HEK293 (cell line): Measurements from ENCODE around the gene DNMBP.

Experiments
- CTCF ChIA-PET: fragments of 350-600 bp; formaldehyde crosslinking; extraction: SDS; loops from one replicate; lab custom pipeline; 2021; ENCODE audit warnings: antibody characterized with exemption; lab: Yijun Ruan, JAX
- POLR2A ChIA-PET: fragments of 300-600 bp; formaldehyde crosslinking; extraction: SDS; loops from one replicate; lab custom pipeline; 2020; ENCODE audit warnings: antibody characterized with exemption, inconsistent platforms; lab: Yijun Ruan, JAX
- H3K27ac ChIP-seq: fragments of 200-500 bp; sonication (Bioruptor generic); 2 replicates; pipeline ENCODE4 v1.5.1; 2014; ENCODE audit warnings: low read depth, low read length, control low read depth, inconsistent platforms; ENCODE audit errors: extremely low read depth
- H3K36me3 ChIP-seq, 2 experiments: fragments of 200-500 bp in 1 of 2; sonication (Bioruptor generic) in 1 of 2; 1 replicate in 1 of 2; 2 replicates in 1 of 2; pipeline ENCODE4 v1.5.1; 2014 to 2017; ENCODE audit warnings: inconsistent platforms in 2 of 2, low read length in 2 of 2; ENCODE audit not compliant: control insufficient read depth in 2 of 2, insufficient read depth in 1 of 2
- H3K4me1 ChIP-seq: fragments of 200-500 bp; sonication (Bioruptor generic); 2 replicates; pipeline ENCODE4 v1.5.1; 2014; ENCODE audit warnings: mild to moderate bottlenecking, low read length, inconsistent platforms; ENCODE audit not compliant: control insufficient read depth, insufficient read depth
- H3K4me3 ChIP-seq: 2 replicates; pipeline ENCODE4 v1.5.1; 2011; ENCODE audit warnings: low read depth, mild to moderate bottlenecking, control low read depth, low read length, moderate library complexity
- H3K9me3 ChIP-seq: fragments of 200-500 bp; sonication (Bioruptor generic); 2 replicates; pipeline ENCODE4 v1.5.1; 2014; ENCODE audit warnings: low read depth, low read length, inconsistent platforms; ENCODE audit not compliant: control insufficient read depth, insufficient read depth
- BCL11B ChIP-seq: fragments of 450-650 bp; formaldehyde crosslinking; IDR thresholded peaks from 2 replicates; pipeline ENCODE4 v1.5.1; 2016; ENCODE audit warnings: low read depth, missing biosample characterization, missing genetic modification characterization
- EGR2 ChIP-seq: fragments of 450-650 bp; formaldehyde crosslinking; IDR thresholded peaks from 2 replicates; pipeline ENCODE4 v1.5.1; 2016; ENCODE audit warnings: low read depth, missing biosample characterization, missing genetic modification characterization
- FEZF1 ChIP-seq: fragments of 450-650 bp; formaldehyde crosslinking; IDR thresholded peaks from 2 replicates; pipeline ENCODE4 v1.5.1; 2016; ENCODE audit warnings: missing biosample characterization, missing genetic modification characterization
- GFI1B ChIP-seq: fragments of 450-650 bp; formaldehyde crosslinking; IDR thresholded peaks from 2 replicates; pipeline ENCODE4 v1.5.1; 2016; ENCODE audit warnings: missing biosample characterization, missing genetic modification characterization
- HOXA7 ChIP-seq: sonication (generic); formaldehyde crosslinking; IDR thresholded peaks from 2 replicates; pipeline ENCODE4 v1.8.1; 2022; ENCODE audit warnings: missing genetic modification reagents, borderline replicate concordance
- IKZF3 ChIP-seq: fragments of 450-650 bp; IDR thresholded peaks from 2 replicates; pipeline ENCODE4 v1.5.0; 2018; ENCODE audit warnings: missing biosample characterization, mild to moderate bottlenecking, missing genetic modification characterization, moderate library complexity
- KLF7 ChIP-seq: fragments of 450-650 bp; formaldehyde crosslinking; IDR thresholded peaks from 2 replicates; pipeline ENCODE4 v1.5.1; 2016; ENCODE audit warnings: missing biosample characterization, missing genetic modification characterization, borderline replicate concordance
- MZF1 ChIP-seq: fragments of 450-650 bp; formaldehyde crosslinking; IDR thresholded peaks from 2 replicates; pipeline ENCODE4 v1.5.1; 2017; ENCODE audit warnings: missing biosample characterization, missing genetic modification characterization, borderline replicate concordance
- OSR2 ChIP-seq: fragments of 450-650 bp; formaldehyde crosslinking; IDR thresholded peaks from 2 replicates; pipeline ENCODE4 v1.5.1; 2016; ENCODE audit warnings: missing biosample characterization, missing genetic modification characterization
- PRDM4 ChIP-seq: fragments of 450-650 bp; formaldehyde crosslinking; IDR thresholded peaks from 2 replicates; pipeline ENCODE4 v1.5.1; 2017; ENCODE audit warnings: missing biosample characterization, missing genetic modification characterization
- PRDM6 ChIP-seq: fragments of 450-650 bp; formaldehyde crosslinking; IDR thresholded peaks from 2 replicates; pipeline ENCODE4 v1.5.1; 2017; ENCODE audit warnings: missing biosample characterization, missing genetic modification characterization
- SP7 ChIP-seq: fragments of 450-650 bp; formaldehyde crosslinking; IDR thresholded peaks from 2 replicates; pipeline ENCODE4 v1.5.1; 2016; ENCODE audit warnings: missing biosample characterization, missing genetic modification characterization
- WT1 ChIP-seq: fragments of 450-650 bp; formaldehyde crosslinking; IDR thresholded peaks from 2 replicates; pipeline ENCODE4 v1.5.1; 2016; ENCODE audit warnings: missing biosample characterization, missing genetic modification characterization
- YY2 ChIP-seq: fragments of 450-650 bp; formaldehyde crosslinking; IDR thresholded peaks from 2 replicates; pipeline ENCODE4 v1.5.1; 2016; ENCODE audit warnings: missing biosample characterization, missing genetic modification characterization
- ZBTB17 ChIP-seq: fragments of 450-650 bp; formaldehyde crosslinking; IDR thresholded peaks from 2 replicates; pipeline ENCODE4 v1.5.1; 2016; ENCODE audit warnings: missing biosample characterization, missing genetic modification characterization
- ZBTB20 ChIP-seq: fragments of 450-650 bp; formaldehyde crosslinking; IDR thresholded peaks from 2 replicates; pipeline ENCODE4 v1.5.1; 2016; ENCODE audit warnings: missing biosample characterization, missing genetic modification characterization
- ZFP69B ChIP-seq: fragments of 450-650 bp; formaldehyde crosslinking; IDR thresholded peaks from 2 replicates; pipeline ENCODE4 v1.5.1; 2016; ENCODE audit warnings: missing biosample characterization, missing genetic modification characterization
- ZIC2 ChIP-seq: fragments of 450-650 bp; formaldehyde crosslinking; IDR thresholded peaks from 2 replicates; pipeline ENCODE4 v1.5.1; 2016; ENCODE audit warnings: missing biosample characterization, missing genetic modification characterization
- ZNF10 ChIP-seq: fragments of 450-650 bp; formaldehyde crosslinking; IDR thresholded peaks from 2 replicates; pipeline ENCODE4 v1.5.1; 2017; ENCODE audit warnings: missing biosample characterization, missing genetic modification characterization
- ZNF202 ChIP-seq: fragments of 450-650 bp; formaldehyde crosslinking; IDR thresholded peaks from 2 replicates; pipeline ENCODE4 v1.5.1; 2016; ENCODE audit warnings: missing biosample characterization, missing genetic modification characterization, borderline replicate concordance
- ZNF223 ChIP-seq: fragments of 450-650 bp; formaldehyde crosslinking; IDR thresholded peaks from 2 replicates; pipeline ENCODE4 v1.5.1; 2016; ENCODE audit warnings: missing biosample characterization, missing genetic modification characterization
- ZNF350 ChIP-seq: fragments of 450-650 bp; formaldehyde crosslinking; IDR thresholded peaks from 2 replicates; pipeline ENCODE4 v1.5.0; 2017; ENCODE audit warnings: missing biosample characterization, mild to moderate bottlenecking, missing genetic modification characterization
- ZNF416 ChIP-seq: fragments of 450-650 bp; formaldehyde crosslinking; IDR thresholded peaks from 2 replicates; pipeline ENCODE4 v1.5.1; 2016; ENCODE audit warnings: missing biosample characterization, missing genetic modification characterization
- ZNF433 ChIP-seq: fragments of 450-650 bp; formaldehyde crosslinking; IDR thresholded peaks from 2 replicates; pipeline ENCODE4 v1.5.1; 2016; ENCODE audit warnings: missing biosample characterization, missing genetic modification characterization, low read depth
- ZNF473 ChIP-seq: fragments of 450-650 bp; formaldehyde crosslinking; IDR thresholded peaks from 2 replicates; pipeline ENCODE4 v1.5.1; 2017; ENCODE audit warnings: missing biosample characterization, missing genetic modification characterization
- ZNF510 ChIP-seq: fragments of 450-650 bp; formaldehyde crosslinking; IDR thresholded peaks from 2 replicates; pipeline ENCODE4 v1.5.1; 2018; ENCODE audit warnings: mild to moderate bottlenecking, missing genetic modification characterization, missing biosample characterization; ENCODE audit not compliant: insufficient replicate concordance
- ZNF624 ChIP-seq: fragments of 450-650 bp; formaldehyde crosslinking; IDR thresholded peaks from 2 replicates; pipeline ENCODE4 v1.5.1; 2017; ENCODE audit warnings: missing biosample characterization, missing genetic modification characterization
- ZNF704 ChIP-seq: fragments of 450-650 bp; formaldehyde crosslinking; IDR thresholded peaks from 2 replicates; pipeline ENCODE4 v1.5.1; 2016; ENCODE audit warnings: missing biosample characterization, missing genetic modification characterization
- ZNF747 ChIP-seq: fragments of 450-650 bp; formaldehyde crosslinking; IDR thresholded peaks from 2 replicates; pipeline ENCODE4 v1.5.1; 2016; ENCODE audit warnings: missing biosample characterization, missing genetic modification characterization
- ZNF837 ChIP-seq: fragments of 450-650 bp; formaldehyde crosslinking; IDR thresholded peaks from 2 replicates; pipeline ENCODE4 v1.5.1; 2016; ENCODE audit warnings: missing biosample characterization, missing genetic modification characterization
- TF ChIP-seq, protein P1 (sequence below): fragments of 450-650 bp; formaldehyde crosslinking; IDR thresholded peaks from 2 replicates; pipeline ENCODE4 v1.5.1; 2016; ENCODE audit warnings: missing biosample characterization, missing genetic modification characterization, low read depth
- TF ChIP-seq, protein P2 (sequence below): fragments of 450-650 bp; IDR thresholded peaks from 2 replicates; pipeline ENCODE4 v1.5.1; 2018; ENCODE audit warnings: missing biosample characterization, missing genetic modification characterization

The DNMBP gene

GRCh38 chr10:99895867-99896266 lies 113.9 kb downstream of the DNMBP start:
- Histone ChIP-seq H3K4me1 (no peaks in the 10 kb centered on the region), H3K9me3 (no peaks in the 10 kb centered on the region), H3K27ac (no peak overlapping the region), H3K4me3 (no peak overlapping the region), H3K36me3 (peaks cover 43 to 60% of the 10 kb centered on the region in 2 experiments)
- ChIA-PET CTCF (interaction anchor here (0.7 kb wide), 1 partner anchor 82 kb away, joined by 3 read pairs; no protein-coding TSS in a partner anchor), POLR2A (interaction anchor here (0.6 kb wide), 1 partner anchor 12 kb away, joined by 3 read pairs; no protein-coding TSS in a partner anchor)
- 0 out of 2 replicates have a peak, but pooled peaks have one; percentile 9 for TF ChIP-seq OSR2 (tag by site-specific recombination)
- 0 out of 2 replicates have a peak, but pooled peaks have one; percentile 16 for TF ChIP-seq PRDM6 (tag by site-specific recombination)
- no peak for TF ChIP-seq ZNF350 (tag by site-specific recombination)
- TF ChIP-seq ZNF10, result no peak
- TF ChIP-seq FEZF1 (tag by site-specific recombination), result 0 out of 2 replicates have a peak, but pooled peaks have one; percentile 25
- no peak for TF ChIP-seq IKZF3
- no peak for TF ChIP-seq MZF1 (tag by site-specific recombination)
- TF ChIP-seq PRDM4, result peak; percentile 35; the same call in 1 of the 2 replicates
- peak; percentile 95 for TF ChIP-seq SP7 (tag by site-specific recombination)
- TF ChIP-seq WT1 (tag by site-specific recombination), result no peak
- TF ChIP-seq BCL11B (tag by site-specific recombination), result no peak
- TF ChIP-seq ZNF624, result no peak
- no peak for TF ChIP-seq GFI1B (tag by site-specific recombination)
- TF ChIP-seq KLF7 (tag by site-specific recombination), result no peak
- TF ChIP-seq EGR2, result no peak
- TF ChIP-seq ZFP69B (tag by site-specific recombination), result no peak
- no peak for TF ChIP-seq ZNF202 (tag by site-specific recombination)
- no peak for TF ChIP-seq ZNF704 (tag by site-specific recombination)
- no peak for TF ChIP-seq ZNF747 (tag by site-specific recombination)
- TF ChIP-seq, protein P1, sequence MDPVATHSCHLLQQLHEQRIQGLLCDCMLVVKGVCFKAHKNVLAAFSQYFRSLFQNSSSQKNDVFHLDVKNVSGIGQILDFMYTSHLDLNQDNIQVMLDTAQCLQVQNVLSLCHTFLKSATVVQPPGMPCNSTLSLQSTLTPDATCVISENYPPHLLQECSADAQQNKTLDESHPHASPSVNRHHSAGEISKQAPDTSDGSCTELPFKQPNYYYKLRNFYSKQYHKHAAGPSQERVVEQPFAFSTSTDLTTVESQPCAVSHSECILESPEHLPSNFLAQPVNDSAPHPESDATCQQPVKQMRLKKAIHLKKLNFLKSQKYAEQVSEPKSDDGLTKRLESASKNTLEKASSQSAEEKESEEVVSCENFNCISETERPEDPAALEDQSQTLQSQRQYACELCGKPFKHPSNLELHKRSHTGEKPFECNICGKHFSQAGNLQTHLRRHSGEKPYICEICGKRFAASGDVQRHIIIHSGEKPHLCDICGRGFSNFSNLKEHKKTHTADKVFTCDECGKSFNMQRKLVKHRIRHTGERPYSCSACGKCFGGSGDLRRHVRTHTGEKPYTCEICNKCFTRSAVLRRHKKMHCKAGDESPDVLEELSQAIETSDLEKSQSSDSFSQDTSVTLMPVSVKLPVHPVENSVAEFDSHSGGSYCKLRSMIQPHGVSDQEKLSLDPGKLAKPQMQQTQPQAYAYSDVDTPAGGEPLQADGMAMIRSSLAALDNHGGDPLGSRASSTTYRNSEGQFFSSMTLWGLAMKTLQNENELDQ (tag by site-specific recombination), result no peak
- no peak for TF ChIP-seq ZNF223
- no peak for TF ChIP-seq ZNF510 (tag by site-specific recombination)
- no peak for TF ChIP-seq HOXA7 (CRISPR knock-in tag)
- no peak for TF ChIP-seq YY2 (tag by site-specific recombination)
- TF ChIP-seq ZNF473 (tag by site-specific recombination), result no peak
- TF ChIP-seq ZBTB17 (tag by site-specific recombination), result no peak
- TF ChIP-seq ZNF416 (tag by site-specific recombination), result no peak
- peak; percentile 33; the same call in 1 of the 2 replicates for TF ChIP-seq ZIC2 (tag by site-specific recombination)
- no peak for TF ChIP-seq ZBTB20 (tag by site-specific recombination)
- TF ChIP-seq ZNF433 (tag by site-specific recombination), result no peak
- TF ChIP-seq ZNF837, result no peak
- TF ChIP-seq, protein P2, sequence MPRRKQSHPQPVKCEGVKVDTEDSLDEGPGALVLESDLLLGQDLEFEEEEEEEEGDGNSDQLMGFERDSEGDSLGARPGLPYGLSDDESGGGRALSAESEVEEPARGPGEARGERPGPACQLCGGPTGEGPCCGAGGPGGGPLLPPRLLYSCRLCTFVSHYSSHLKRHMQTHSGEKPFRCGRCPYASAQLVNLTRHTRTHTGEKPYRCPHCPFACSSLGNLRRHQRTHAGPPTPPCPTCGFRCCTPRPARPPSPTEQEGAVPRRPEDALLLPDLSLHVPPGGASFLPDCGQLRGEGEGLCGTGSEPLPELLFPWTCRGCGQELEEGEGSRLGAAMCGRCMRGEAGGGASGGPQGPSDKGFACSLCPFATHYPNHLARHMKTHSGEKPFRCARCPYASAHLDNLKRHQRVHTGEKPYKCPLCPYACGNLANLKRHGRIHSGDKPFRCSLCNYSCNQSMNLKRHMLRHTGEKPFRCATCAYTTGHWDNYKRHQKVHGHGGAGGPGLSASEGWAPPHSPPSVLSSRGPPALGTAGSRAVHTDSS, result no peak
